ENCODE data around the gene NFATC2IP.

DNA sequence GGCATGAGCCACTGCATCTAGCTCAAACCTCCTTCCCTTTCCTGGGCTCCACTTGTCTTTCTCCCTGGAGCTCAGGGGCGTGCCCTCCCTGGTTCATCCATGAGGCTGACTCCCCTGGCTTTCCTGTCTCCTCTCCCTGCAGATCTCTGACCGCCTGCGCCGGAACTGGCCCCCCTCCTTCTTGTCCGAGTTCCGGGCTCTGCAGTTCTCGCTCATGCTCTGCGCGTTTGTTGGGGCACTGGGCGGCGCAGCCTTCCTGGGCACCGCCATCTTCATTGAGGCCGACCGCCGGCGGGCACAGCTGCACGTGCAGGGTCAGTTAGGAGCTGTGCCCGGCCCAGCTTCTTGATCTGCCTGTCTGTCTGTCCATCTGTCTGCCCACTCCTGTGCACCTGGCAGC is 32.9 kb downstream of the NFATC2IP start:
- TF ChIP-seq, protein P1, sequence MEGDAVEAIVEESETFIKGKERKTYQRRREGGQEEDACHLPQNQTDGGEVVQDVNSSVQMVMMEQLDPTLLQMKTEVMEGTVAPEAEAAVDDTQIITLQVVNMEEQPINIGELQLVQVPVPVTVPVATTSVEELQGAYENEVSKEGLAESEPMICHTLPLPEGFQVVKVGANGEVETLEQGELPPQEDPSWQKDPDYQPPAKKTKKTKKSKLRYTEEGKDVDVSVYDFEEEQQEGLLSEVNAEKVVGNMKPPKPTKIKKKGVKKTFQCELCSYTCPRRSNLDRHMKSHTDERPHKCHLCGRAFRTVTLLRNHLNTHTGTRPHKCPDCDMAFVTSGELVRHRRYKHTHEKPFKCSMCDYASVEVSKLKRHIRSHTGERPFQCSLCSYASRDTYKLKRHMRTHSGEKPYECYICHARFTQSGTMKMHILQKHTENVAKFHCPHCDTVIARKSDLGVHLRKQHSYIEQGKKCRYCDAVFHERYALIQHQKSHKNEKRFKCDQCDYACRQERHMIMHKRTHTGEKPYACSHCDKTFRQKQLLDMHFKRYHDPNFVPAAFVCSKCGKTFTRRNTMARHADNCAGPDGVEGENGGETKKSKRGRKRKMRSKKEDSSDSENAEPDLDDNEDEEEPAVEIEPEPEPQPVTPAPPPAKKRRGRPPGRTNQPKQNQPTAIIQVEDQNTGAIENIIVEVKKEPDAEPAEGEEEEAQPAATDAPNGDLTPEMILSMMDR (IDR thresholded peaks at IDR 0.05): no peak
- TF ChIP-seq POLR2A (IDR thresholded peaks at IDR 0.05): no peak

Data from tibial nerve (tissue), 3 donors.